K562 (cell line): ENCODE data around the gene ZMYM1. TPM values are rescaled to one million over a fixed set of nuclear protein-coding genes. Genes with fewer than 3 reads are reported as not detected.
A peak's percentile ranks its signal among the peaks of the same experiment; 100 is the strongest.
"Not testable (repeated sequence)": the region's sequence is repeated elsewhere in the genome, so short reads cannot be mapped to it uniquely, and the experiment has no call there.

ENCODE experiments used
- ATAC-seq: fragments of 200-7000 bp; cut with Tn5 transposase; 3 replicates; pipeline ENCODE4 v1.9.1; 2020; ENCODE audit warnings: moderate library complexity
- BruUV-seq: library from RNA; stranded (reverse); fragments of 400-500 nt; replicated peaks from 2 replicates; lab custom pipeline; 2021; lab: Mats Ljungman, UMichigan
- CTCF ChIA-PET: fragments of 300-600 bp; formaldehyde crosslinking; extraction: SDS; loops from one replicate; lab custom pipeline; 2021; ENCODE audit warnings: low intra/inter-chr PET ratio; lab: Yijun Ruan, JAX
- POLR2A ChIA-PET: fragments of 300-600, 350-650 bp; sonication (Branson Sonifier 250); formaldehyde crosslinking; extraction: SDS; loops from one replicate; lab custom pipeline; 2021; ENCODE audit warnings: antibody characterized with exemption, inconsistent platforms; lab: Yijun Ruan, JAX
- DNase-seq, 4 experiments: peaks; one replicate each; pipeline versions ENCODE4 v3.0.0 to v3.0.0-alpha.2; 2011 to 2018; ENCODE audit warnings: low spot score in 3 of 4, mixed read lengths in 3 of 4; ENCODE audit errors: extremely low read depth in 1 of 4
- FAIRE-seq: peaks from 2 replicates; lab custom pipeline; 2011; peaks lifted over from hg19 to GRCh38; lab: Jason Lieb, UNC
- H2AFZ ChIP-seq: 2 replicates; pipeline ENCODE4 v1.6.0; 2011; ENCODE audit warnings: low read depth, low read length, control low read depth, inconsistent platforms
- H3K27ac ChIP-seq: fragments of 200-600 bp; 3 replicates; pipeline ENCODE4 v1.8.0; 2011; ENCODE audit warnings: low read depth, mild to moderate bottlenecking, control low read depth, inconsistent platforms, low read length, moderate library complexity, mixed read lengths; ENCODE audit errors: extremely low read depth
- H3K27me3 ChIP-seq, 2 experiments: fragments of 300-600 bp in 1 of 2; 2 replicates in 1 of 2; 3 replicates in 1 of 2; pipeline versions ENCODE4 v1.6.0 to v1.8.0; 2011; ENCODE audit warnings: inconsistent platforms in 2 of 2, low read length in 2 of 2, mild to moderate bottlenecking in 1 of 2, mixed read lengths in 1 of 2, moderate library complexity in 1 of 2; ENCODE audit not compliant: control insufficient read depth in 2 of 2, insufficient read depth in 2 of 2
- H3K36me3 ChIP-seq: fragments of 300-600 bp; 3 replicates; pipeline ENCODE4 v1.8.0; 2011; ENCODE audit warnings: mild to moderate bottlenecking, low read length, inconsistent platforms; ENCODE audit not compliant: control insufficient read depth, insufficient read depth
- H3K4me1 ChIP-seq, 2 experiments: fragments of 200-600 bp in 1 of 2; replicated peaks in 1 of 2; 2 replicates in 1 of 2; 3 replicates in 1 of 2; pipeline versions ENCODE4 v1.5.1 to v1.8.0; 2011; ENCODE audit warnings: inconsistent platforms in 2 of 2, low read length in 2 of 2, mild to moderate bottlenecking in 1 of 2, mixed read lengths in 1 of 2, moderate library complexity in 1 of 2; ENCODE audit not compliant: control insufficient read depth in 2 of 2, insufficient read depth in 2 of 2
- H3K4me2 ChIP-seq: 2 replicates; pipeline ENCODE4 v1.6.1; 2011; ENCODE audit warnings: low read length, control low read depth, inconsistent platforms, mixed read lengths; ENCODE audit not compliant: insufficient read depth
- H3K4me3 ChIP-seq: fragments of 200-600 bp; sonication (generic), shearing (Covaris generic); 2 replicates; pipeline ENCODE4 v1.5.1; 2016; ENCODE audit warnings: control low read depth, inconsistent platforms
- H3K79me2 ChIP-seq: fragments of 200-600 bp; 3 replicates; pipeline ENCODE4 v1.8.0; 2011; ENCODE audit warnings: low read length, inconsistent platforms; ENCODE audit not compliant: control insufficient read depth, insufficient read depth
- H3K9ac ChIP-seq, 2 experiments: 2 replicates each; pipeline versions ENCODE4 v1.6.0 to v1.6.1; 2011; ENCODE audit warnings: low read depth in 2 of 2, low read length in 2 of 2, control low read depth in 1 of 2, inconsistent platforms in 1 of 2, mild to moderate bottlenecking in 1 of 2, mixed read lengths in 1 of 2; ENCODE audit not compliant: insufficient read depth in 1 of 2
- H3K9me1 ChIP-seq: one replicate; pipeline ENCODE4 v1.6.0; 2011; ENCODE audit warnings: inconsistent platforms, mild to moderate bottlenecking, low read length, moderate library complexity; ENCODE audit not compliant: control insufficient read depth, insufficient read depth
- H3K9me3 ChIP-seq: replicated peaks from 2 replicates; pipeline ENCODE4 v1.5.1; 2011; ENCODE audit warnings: low read depth, low read length, inconsistent platforms; ENCODE audit not compliant: control insufficient read depth, insufficient read depth
- H4K20me1 ChIP-seq: replicated peaks from 2 replicates; pipeline ENCODE4 v1.6.1; 2011; ENCODE audit warnings: low read length, inconsistent platforms, mixed read lengths; ENCODE audit not compliant: control insufficient read depth, insufficient read depth
- CBFA2T3 ChIP-seq: fragments of 450-650 bp; IDR thresholded peaks from 2 replicates; pipeline ENCODE4 v1.6.1; 2017
- CEBPB ChIP-seq: fragments of 450-650 bp; IDR thresholded peaks from 2 replicates; pipeline ENCODE4 v1.6.1; 2016; ENCODE audit warnings: missing genetic modification characterization, missing compliant biosample characterization
- CEBPG ChIP-seq, 3 experiments: fragments of 200-800 bp in 1 of 3; sonication (Bioruptor generic) in 1 of 3; sonication (generic) in 1 of 3; formaldehyde crosslinking in 1 of 3; IDR thresholded peaks in 2 of 3; conservative IDR thresholded peaks in 1 of 3; 2 replicates each; pipeline versions ENCODE4 v1.6.1 to v1.8.0; 2016 to 2022; ENCODE audit warnings: missing compliant biosample characterization in 2 of 3, missing genetic modification characterization in 2 of 3, mild to moderate bottlenecking in 1 of 3, missing genetic modification reagents in 1 of 3
- DPF2 ChIP-seq: fragments of 450-650 bp; IDR thresholded peaks from 2 replicates; pipeline ENCODE4 v1.6.1; 2016
- FOSL1 ChIP-seq: fragments of 200-800 bp; sonication (Bioruptor generic); conservative IDR thresholded peaks from 2 replicates; pipeline ENCODE4 v1.6.1; 2016; ENCODE audit warnings: missing genetic modification characterization, missing compliant biosample characterization
- KDM1A ChIP-seq, 2 experiments: fragments of 450-650 bp; IDR thresholded peaks; 2 replicates each; pipeline ENCODE4 v1.6.1; 2016; ENCODE audit warnings: mild to moderate bottlenecking in 2 of 2
- TRIM24 ChIP-seq, 2 experiments: fragments of 450-650 bp; IDR thresholded peaks; 2 replicates each; pipeline ENCODE4 v1.6.1; 2016
- WGBS: fragments of 100-300 bp; shearing (Covaris generic); methylation state at CpG from one replicate; pipeline ENCODE4 v1.1.6; 2016; ENCODE audit warnings: low coverage, mixed read lengths; ENCODE audit not compliant: insufficient coverage; ENCODE audit errors: missing lambda C conversion rate; 5-methylcytosine and 5-hydroxymethylcytosine counted together
- in situ Hi-C: fragments of 300-500 bp; cut with MboI; formaldehyde crosslinking; loops from 4 replicates; pipeline ENCODE4 v1.15.0; 2018; ENCODE audit warnings: inconsistent platforms, mixed read lengths
- intact Hi-C: fragments of 100-400 bp; cut with micrococcal nuclease; formaldehyde crosslinking; loops from 2 replicates; pipeline ENCODE4 v1.14.2; 2022
- polyA plus RNA-seq, 8 experiments: library from polyadenylated mRNA; depleted of rRNA in 4 of 8; stranded (reverse) in 5 of 8; unstranded in 3 of 8; fragments of >200 nt; fragmentation: Nextera tagmentation in 2 of 8; fragmentation: Illumina TruSeq in 1 of 8; extraction: Ambion mirVana in 2 of 8; extraction: Trizol in 1 of 8; gene quantifications; 2 replicates each; pipeline versions ENCODE4 v1.2.1 to v1.2.3, GENCODE V29; 2011 to 2014; ENCODE audit warnings: inconsistent platforms in 1 of 8, missing spikeins in 1 of 8
- total RNA-seq, 7 experiments: library from RNA; depleted of rRNA in 6 of 7; stranded (reverse); fragments of >200 nt in 6 of 7; fragmentation: Illumina TruSeq in 2 of 7; extraction: Trizol in 2 of 7; gene quantifications; 2 replicates each; pipeline versions ENCODE4 v1.2.1 to v1.2.3, GENCODE V29; 2011 to 2021; ENCODE audit warnings: low replicate concordance in 1 of 7

ZMYM1 gene
- total and polyA plus RNA-seq, 9 of the 15 experiments (the other 6 are each of a cell fraction or from before 2014, with no cell fraction given) = 7.5 to 25.4 (median 15.8) TPM

GRCh38 chr1:35076426-35076825, 2.8 kb upstream of the ZMYM1 start:
- ATAC-seq; POLR2A ChIA-PET; H4K20me1 ChIP-seq; H2AFZ ChIP-seq; H3K4me3 ChIP-seq; H3K9me1 ChIP-seq; CTCF ChIA-PET; H3K36me3 ChIP-seq; H3K4me2 ChIP-seq; H3K9me3 ChIP-seq; FAIRE-seq; H3K9ac ChIP-seq; in situ Hi-C loops; BruUV-seq; H3K27me3 ChIP-seq; DNase-seq; H3K27ac ChIP-seq; intact Hi-C loops; TF ChIP-seq CEBPG (CRISPR knock-in tag; IDR thresholded peaks at IDR 0.05): not testable (repeated sequence)
- TF ChIP-seq CEBPG (tag; conservative IDR thresholded peaks at IDR 0.05 in 1 of 2, IDR thresholded peaks at IDR 0.05 in 1 of 2) = 0 out of 4 replicates have a peak, but pooled peaks of 1 of the 2 experiments have one; percentile 27
- peak in 1 of 2 experiments; percentile 24; a peak in 1 of 4 replicates for TF ChIP-seq KDM1A (IDR thresholded peaks at IDR 0.05)
- peak; percentile 19; the same call in 1 of the 2 replicates for TF ChIP-seq DPF2
- TF ChIP-seq TRIM24 (IDR thresholded peaks at IDR 0.05) = 0 out of 4 replicates have a peak, but pooled peaks of 1 of the 2 experiments have one; percentile 16
- peak; percentile 65 for TF ChIP-seq FOSL1 (tag)
- peak; percentile 43 for TF ChIP-seq CEBPB
- TF ChIP-seq CBFA2T3 = peak; percentile 35; the same call in 1 of the 2 replicates
- Histone ChIP-seq H3K4me1 (peaks cover 12 to 15% of the 10 kb centered on the region in 2 experiments; a peak in 4 of 5 replicates), H3K79me2 (peaks cover 22% of the 10 kb centered on the region)
- WGBS = 52% methylated on average over 8 of the region's 8 CpGs
